Esophagus muscularis mucosa (tissue), 4 donors: ENCODE results near the gene PROK1. TPM values are rescaled to one million over a fixed set of nuclear protein-coding genes. Genes with fewer than 3 reads are reported as not detected.

Experiments used
- DNase-seq: peaks from one replicate; pipeline ENCODE4 v3.0.0-alpha.2; 2017; ENCODE audit errors: extremely low spot score
- H3K27ac ChIP-seq, 4 donors: fragments of 200-600 bp; sonication (generic); replicated peaks in 1 of 4; 1 replicate in 3 of 4; 2 replicates in 1 of 4; pipeline ENCODE4 v1.5.1; 2016 to 2019; ENCODE audit warnings: mild to moderate bottlenecking in 1 of 4
- H3K27me3 ChIP-seq, 4 donors: fragments of 200-600 bp; sonication (generic); one replicate each; pipeline versions ENCODE4 v1.5.1 to v1.6.0; 2016 to 2019
- H3K36me3 ChIP-seq, 4 donors: fragments of 200-600 bp; sonication (generic); one replicate each; pipeline ENCODE4 v1.5.1; 2016 to 2019
- H3K4me1 ChIP-seq, 4 donors: fragments of 200-600 bp; sonication (generic); one replicate each; pipeline ENCODE4 v1.5.1; 2016 to 2019
- H3K4me3 ChIP-seq, 4 donors: fragments of 200-600 bp; sonication (generic); 1 replicate in 2 of 4; 2 replicates in 2 of 4; pipeline ENCODE4 v1.5.1; 2016 to 2019; ENCODE audit warnings: mild to moderate bottlenecking in 4 of 4, moderate library complexity in 1 of 4
- H3K9me3 ChIP-seq, 4 donors: fragments of 200-600 bp; sonication (generic); 1 replicate in 3 of 4; 2 replicates in 1 of 4; pipeline ENCODE4 v1.5.1; 2016 to 2019
- CTCF ChIP-seq, 3 experiments: fragments of 200-600 bp in 2 of 3; fragments of 450-650 bp in 1 of 3; sonication (generic) in 2 of 3; IDR thresholded peaks; one replicate each; pipeline ENCODE4 v1.5.1; 2017 to 2019; ENCODE audit warnings: antibody characterized with exemption in 3 of 3, mild to moderate bottlenecking in 2 of 3, moderate library complexity in 1 of 3
- EP300 ChIP-seq: sonication (generic); formaldehyde crosslinking; IDR thresholded peaks from one replicate; pipeline ENCODE4 v1.6.1; 2017; ENCODE audit warnings: antibody characterized with exemption
- POLR2A ChIP-seq: fragments of 450-650 bp; IDR thresholded peaks from one replicate; pipeline ENCODE4 v1.6.1; 2017; ENCODE audit warnings: antibody characterized with exemption, moderate library complexity, mild to moderate bottlenecking, low read depth
- POLR2AphosphoS5 ChIP-seq, 2 donors: sonication (generic); formaldehyde crosslinking; IDR thresholded peaks; one replicate each; pipeline ENCODE4 v1.6.1; 2017; ENCODE audit warnings: antibody characterized with exemption in 2 of 2
- WGBS: methylation state at CpG from one replicate; pipeline ENCODE4 v1.1.5; 2018; 5-methylcytosine and 5-hydroxymethylcytosine counted together
- intact Hi-C: fragments of 100-400 bp; cut with DNase I; formaldehyde crosslinking; loops from one replicate; pipeline ENCODE4 v1.15.1; 2023
- total RNA-seq, 4 donors: library from RNA; depleted of rRNA; stranded (reverse); fragments of >200 nt; gene quantifications; one replicate each; pipeline versions ENCODE4 v1.1.0 to v1.2.1, GENCODE V29; 2016

Gene PROK1
- total RNA-seq, 4 donors from 2014 or later = not detected

- DNase-seq = no peak
- TF ChIP-seq POLR2AphosphoS5 (IDR thresholded peaks at IDR 0.05) = no peak
- no peak for TF ChIP-seq POLR2A
- TF ChIP-seq EP300 = no peak
Observed at GRCh38 chr1:110490791-110491451, 40.0 kb downstream of the PROK1 start.

GRCh38 chr1:110492573-110492972, 41.6 kb downstream of the PROK1 start:
- H3K9me3 ChIP-seq = no peaks in the 10 kb centered on the region
- 82% methylated on average over 5 of the region's 7 CpGs for WGBS
- no peak overlapping the region for H3K27ac ChIP-seq
- DNase-seq = no peak
- peaks cover 0 to 4% (median 0%) of the 10 kb centered on the region in 4 donors for H3K27me3 ChIP-seq
- peaks cover 0 to 19% (median 15%) of the 10 kb centered on the region in 4 donors for H3K4me1 ChIP-seq
- TF ChIP-seq POLR2AphosphoS5 (IDR thresholded peaks at IDR 0.05) (no peak), EP300 (no peak), POLR2A (no peak), CTCF (IDR thresholded peaks at IDR 0.05) (no peak)
- no peaks in the 10 kb centered on the region for H3K36me3 ChIP-seq
- intact Hi-C loops = loop anchor here (10.0 kb wide), 2 partner anchors 178 to 288 kb away; no protein-coding TSS in a partner anchor
- H3K4me3 ChIP-seq = no peak overlapping the region

More at GRCh38 chr1:110490791-110491451, 40.0 kb downstream of the PROK1 start:
- peaks cover 0 to 16% (median 15%) of the 10 kb centered on the region in 4 donors for H3K4me1 ChIP-seq
- no peak overlapping the region for H3K4me3 ChIP-seq
- 68% methylated on average over 7 of the region's 11 CpGs for WGBS
- H3K9me3 ChIP-seq = no peaks in the 10 kb centered on the region
- no peaks in the 10 kb centered on the region for H3K36me3 ChIP-seq
- intact Hi-C loops = loop anchor here (10.0 kb wide), 2 partner anchors 176 to 286 kb away; no protein-coding TSS in a partner anchor
- no peaks in the 10 kb centered on the region for H3K27me3 ChIP-seq
- no peak overlapping the region for H3K27ac ChIP-seq

- intact Hi-C loops = loop anchor here (10.0 kb wide), 2 partner anchors 178 to 288 kb away; no protein-coding TSS in a partner anchor
- TF ChIP-seq POLR2A (no peak), POLR2AphosphoS5 (IDR thresholded peaks at IDR 0.05) (no peak), EP300 (no peak), CTCF (IDR thresholded peaks at IDR 0.05) (no peak)
- Histone ChIP-seq H3K4me3 (no peak overlapping the region), H3K9me3 (no peaks in the 10 kb centered on the region), H3K4me1 (peaks cover 0 to 19% (median 15%) of the 10 kb centered on the region in 4 donors), H3K27ac (no peak overlapping the region), H3K36me3 (no peaks in the 10 kb centered on the region), H3K27me3 (peaks cover 0 to 5% (median 0%) of the 10 kb centered on the region in 4 donors)
- no peak for DNase-seq
- WGBS = 82% methylated on average over 5 of the region's 5 CpGs
Observed at GRCh38 chr1:110493059-110493699, 42.2 kb downstream of the PROK1 start.

- peaks cover 0 to 19% (median 15%) of the 10 kb centered on the region in 4 donors for H3K4me1 ChIP-seq
- no peaks in the 10 kb centered on the region for H3K36me3 ChIP-seq
- H3K9me3 ChIP-seq = no peaks in the 10 kb centered on the region
- intact Hi-C loops = loop anchor here (10.0 kb wide), 2 partner anchors 179 to 289 kb away; no protein-coding TSS in a partner anchor
- WGBS = 70% methylated on average over 4 of the region's 5 CpGs
- H3K27ac ChIP-seq = no peak overlapping the region
- no peak overlapping the region for H3K4me3 ChIP-seq
- no peak for TF ChIP-seq EP300
- TF ChIP-seq CTCF (IDR thresholded peaks at IDR 0.05) = no peak
- no peak for TF ChIP-seq POLR2A
- TF ChIP-seq POLR2AphosphoS5 (IDR thresholded peaks at IDR 0.05) = no peak
- peaks cover 0 to 5% (median 0%) of the 10 kb centered on the region in 4 donors for H3K27me3 ChIP-seq
- DNase-seq = no peak
Observed at GRCh38 chr1:110494036-110494435, 43.1 kb downstream of the PROK1 start.
